ENCODE results near the gene DVL2. TPM values are rescaled to one million over a fixed set of nuclear protein-coding genes. Genes with fewer than 3 reads are reported as not detected.

DVL2 gene
- total and polyA plus RNA-seq, 9 donors: 31.2 to 43.3 (median 39.5) TPM

DNA sequence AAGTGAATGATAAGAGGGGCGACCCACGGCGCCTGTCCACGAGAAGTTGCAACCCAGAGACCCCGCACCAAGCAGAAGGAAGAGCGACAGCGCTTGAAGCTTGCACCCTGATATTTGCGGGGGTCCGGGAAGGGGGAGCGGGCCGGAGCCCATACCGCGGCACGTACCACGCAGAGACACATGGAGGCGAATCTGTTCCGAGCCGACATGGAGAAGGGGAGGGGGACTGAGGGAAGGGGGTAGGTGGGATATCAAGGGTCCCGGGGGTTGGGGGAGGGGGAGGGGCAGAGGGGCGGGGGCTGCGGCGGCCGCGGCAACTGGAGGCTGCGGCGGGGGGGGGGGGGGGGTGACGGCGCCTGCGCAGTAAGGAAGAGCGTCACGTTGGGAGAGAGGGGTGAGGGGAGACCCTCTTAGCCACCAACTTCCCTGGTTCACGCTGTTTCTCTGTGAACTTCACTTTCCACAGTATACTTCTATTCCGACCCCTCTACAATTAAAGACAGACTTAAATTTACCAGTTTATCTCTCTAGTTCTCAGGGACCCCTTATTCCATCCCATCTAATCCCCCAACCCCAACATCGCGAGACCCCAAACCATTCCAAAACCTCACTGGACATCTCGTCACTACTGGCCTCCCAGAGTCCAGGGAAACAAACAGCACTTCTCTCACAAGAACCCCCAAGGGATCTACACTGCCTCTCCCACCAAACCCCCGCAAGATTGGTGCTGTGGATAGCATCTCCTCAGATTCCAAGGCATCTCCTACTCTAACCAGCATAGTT is 22.6 kb downstream of the DVL2 start:
- WGBS (ENCODE audit: insufficient coverage): 13% methylated on average over 12 of the region's 37 CpGs
- H3K4me1 ChIP-seq (ENCODE audit: control insufficient read depth, insufficient read depth, low read length): peaks cover 58% of the 10 kb centered on the region
- H3K4me3 ChIP-seq (ENCODE audit: low read length): no peak overlapping the region
- no peaks in the 10 kb centered on the region for H3K9me3 ChIP-seq (replicated peaks; ENCODE audit: control insufficient read depth, low read depth, low read length)
- no peak for DNase-seq
- H3K36me3 ChIP-seq (ENCODE audit: control insufficient read depth, insufficient read depth, low read length): no peaks in the 10 kb centered on the region
- no peak overlapping the region for H3K27ac ChIP-seq (ENCODE audit: low read length)
- H3K27me3 ChIP-seq (ENCODE audit: control insufficient read depth, insufficient read depth, low read length): peaks cover 7% of the 10 kb centered on the region

- WGBS (ENCODE audit: insufficient coverage): 64% methylated on average over 6 of the region's 9 CpGs
- Histone ChIP-seq H3K27me3 (ENCODE audit: control insufficient read depth, insufficient read depth, low read length) (peaks cover 7% of the 10 kb centered on the region), H3K4me1 (ENCODE audit: control insufficient read depth, insufficient read depth, low read length) (peaks cover 53% of the 10 kb centered on the region), H3K27ac (ENCODE audit: low read length) (no peak overlapping the region), H3K4me3 (ENCODE audit: low read length) (no peak overlapping the region), H3K36me3 (ENCODE audit: control insufficient read depth, insufficient read depth, low read length) (no peaks in the 10 kb centered on the region), H3K9me3 (replicated peaks; ENCODE audit: control insufficient read depth, low read depth, low read length) (no peaks in the 10 kb centered on the region)
- no peak for DNase-seq
These were observed 25.4 kb downstream of the DVL2 start for GRCh38 chr17:7208754-7209460.

GRCh38 chr17:7208027-7208571 is 26.2 kb downstream of the DVL2 start:
- peaks cover 46% of the 10 kb centered on the region for H3K4me1 ChIP-seq (ENCODE audit: control insufficient read depth, insufficient read depth, low read length)
- peaks cover 7% of the 10 kb centered on the region for H3K36me3 ChIP-seq (ENCODE audit: control insufficient read depth, insufficient read depth, low read length)
- H3K27me3 ChIP-seq (ENCODE audit: control insufficient read depth, insufficient read depth, low read length): peaks cover 7% of the 10 kb centered on the region
- no peak for DNase-seq
- peak overlapping the region; percentile 76 for H3K27ac ChIP-seq (ENCODE audit: low read length)
- no peaks in the 10 kb centered on the region for H3K9me3 ChIP-seq (replicated peaks; ENCODE audit: control insufficient read depth, low read depth, low read length)
- H3K4me3 ChIP-seq (ENCODE audit: low read length): no peak overlapping the region
- 34% methylated on average over 11 of the region's 21 CpGs for WGBS (ENCODE audit: insufficient coverage)

DNA sequence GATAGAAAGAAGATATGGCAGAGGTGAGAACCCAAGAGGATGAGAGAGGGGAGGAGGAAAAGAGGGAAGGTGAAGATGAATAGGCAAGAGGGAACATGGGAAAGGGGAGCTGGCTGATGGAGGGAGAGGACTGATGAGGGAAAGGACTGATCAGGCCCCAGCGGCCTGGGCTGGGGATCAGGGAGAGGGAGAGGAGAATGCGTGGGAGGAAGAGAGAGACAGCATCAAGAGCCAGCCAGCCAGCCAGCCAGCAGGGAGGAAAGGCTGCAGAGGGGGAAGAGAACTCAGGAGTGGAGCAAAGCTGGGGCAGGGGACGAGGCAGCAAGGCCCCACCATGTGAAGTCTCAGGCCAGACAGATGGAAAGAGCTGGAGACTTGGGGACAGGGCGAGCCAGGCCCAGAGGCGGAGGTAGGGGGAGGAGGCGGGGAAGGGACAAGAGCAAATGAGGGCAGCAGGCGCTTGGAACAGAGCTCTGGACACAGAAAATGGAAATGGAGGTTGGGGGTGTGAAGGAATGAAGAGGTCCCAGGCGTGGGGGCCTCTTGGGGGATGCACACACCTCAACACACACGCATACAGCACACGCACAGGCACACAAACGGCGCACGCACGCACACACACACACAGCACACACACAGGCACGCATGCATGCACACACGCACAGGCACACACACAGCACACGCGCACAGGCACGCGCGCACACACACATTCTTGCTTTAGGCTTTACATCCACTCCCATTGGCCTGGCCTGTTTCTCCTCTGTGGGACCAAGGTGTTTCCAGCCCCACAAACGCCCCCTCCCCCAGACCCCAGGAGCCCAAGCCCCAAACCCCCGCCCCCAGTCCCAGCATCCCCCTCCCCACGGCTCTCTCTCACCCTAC is 27.0 kb downstream of the DVL2 start:
- peak; percentile 82 for DNase-seq
- H3K27me3 ChIP-seq (ENCODE audit: control insufficient read depth, insufficient read depth, low read length): peaks cover 5% of the 10 kb centered on the region
- H3K4me3 ChIP-seq (ENCODE audit: low read length): no peak overlapping the region
- peaks cover 14% of the 10 kb centered on the region for H3K36me3 ChIP-seq (ENCODE audit: control insufficient read depth, insufficient read depth, low read length)
- WGBS (ENCODE audit: insufficient coverage): 41% methylated on average over 15 of the region's 24 CpGs
- H3K27ac ChIP-seq (ENCODE audit: low read length): peak overlapping the region; percentile 76
- H3K9me3 ChIP-seq (replicated peaks; ENCODE audit: control insufficient read depth, low read depth, low read length): no peaks in the 10 kb centered on the region
- peaks cover 46% of the 10 kb centered on the region for H3K4me1 ChIP-seq (ENCODE audit: control insufficient read depth, insufficient read depth, low read length)

DNA sequence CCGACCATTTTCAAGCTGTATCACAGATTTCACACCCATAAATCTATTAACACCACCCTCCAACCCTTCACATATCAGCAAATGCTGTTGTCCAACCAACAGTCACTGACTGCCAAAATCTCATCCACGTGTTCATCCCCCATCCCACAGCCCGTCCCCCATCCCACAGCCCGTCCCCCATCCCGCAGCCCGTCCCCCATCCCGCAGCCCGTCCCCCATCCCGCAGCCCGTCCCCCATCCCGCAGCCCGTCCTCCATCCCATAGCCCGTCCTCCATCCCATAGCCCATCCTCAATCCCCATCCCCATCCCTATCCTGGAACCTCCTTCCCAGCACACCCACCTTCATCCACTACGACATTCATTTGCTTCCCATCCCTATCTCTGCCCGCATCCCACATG is 28.8 kb downstream of the DVL2 start:
- Histone ChIP-seq H3K9me3 (replicated peaks; ENCODE audit: control insufficient read depth, low read depth, low read length) (no peaks in the 10 kb centered on the region), H3K27me3 (ENCODE audit: control insufficient read depth, insufficient read depth, low read length) (no peaks in the 10 kb centered on the region), H3K4me1 (ENCODE audit: control insufficient read depth, insufficient read depth, low read length) (peaks cover 41% of the 10 kb centered on the region), H3K36me3 (ENCODE audit: control insufficient read depth, insufficient read depth, low read length) (peaks cover 18% of the 10 kb centered on the region), H3K27ac (ENCODE audit: low read length) (peak overlapping the region; percentile 89), H3K4me3 (ENCODE audit: low read length) (peak overlapping the region; percentile 60)
- no peak for DNase-seq
- 18% methylated on average over 15 of the region's 15 CpGs for WGBS (ENCODE audit: insufficient coverage)

GRCh38 chr17:7204828-7205461 is 29.4 kb downstream of the DVL2 start:
- H3K9me3 ChIP-seq (replicated peaks; ENCODE audit: control insufficient read depth, low read depth, low read length): no peaks in the 10 kb centered on the region
- H3K4me3 ChIP-seq (ENCODE audit: low read length): peak overlapping the region; percentile 60
- under 1% methylated on average over 28 of the region's 34 CpGs for WGBS (ENCODE audit: insufficient coverage)
- H3K4me1 ChIP-seq (ENCODE audit: control insufficient read depth, insufficient read depth, low read length): peaks cover 41% of the 10 kb centered on the region
- peak overlapping the region; percentile 89 for H3K27ac ChIP-seq (ENCODE audit: low read length)
- DNase-seq: peak; percentile 96
- H3K36me3 ChIP-seq (ENCODE audit: control insufficient read depth, insufficient read depth, low read length): peaks cover 18% of the 10 kb centered on the region
- H3K27me3 ChIP-seq (ENCODE audit: control insufficient read depth, insufficient read depth, low read length): no peaks in the 10 kb centered on the region

DNA sequence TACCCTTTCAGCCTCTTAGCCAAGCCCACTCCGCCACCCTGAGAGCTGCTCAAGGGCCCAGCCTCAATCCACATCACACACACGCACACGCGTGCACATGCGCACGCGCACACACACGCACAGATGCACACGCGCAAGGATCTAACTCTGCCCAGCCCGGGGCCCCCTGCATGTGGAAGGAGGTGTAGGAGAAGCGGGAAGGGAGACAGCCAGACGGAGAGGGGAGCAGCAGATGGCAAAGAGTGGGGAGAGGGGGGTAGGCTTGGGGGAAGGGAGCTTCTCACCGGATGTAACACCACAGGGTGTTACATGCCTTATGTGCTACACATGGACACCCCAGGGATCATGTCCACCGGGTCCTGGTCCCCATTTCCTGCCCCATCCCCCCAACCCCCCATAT is 30.0 kb downstream of the DVL2 start:
- no peaks in the 10 kb centered on the region for H3K9me3 ChIP-seq (replicated peaks; ENCODE audit: control insufficient read depth, low read depth, low read length)
- H3K4me1 ChIP-seq (ENCODE audit: control insufficient read depth, insufficient read depth, low read length): peaks cover 41% of the 10 kb centered on the region
- no peaks in the 10 kb centered on the region for H3K27me3 ChIP-seq (ENCODE audit: control insufficient read depth, insufficient read depth, low read length)
- peak overlapping the region; percentile 60 for H3K4me3 ChIP-seq (ENCODE audit: low read length)
- peak overlapping the region; percentile 89 for H3K27ac ChIP-seq (ENCODE audit: low read length)
- H3K36me3 ChIP-seq (ENCODE audit: control insufficient read depth, insufficient read depth, low read length): peaks cover 18% of the 10 kb centered on the region
- peak; percentile 46 for DNase-seq
- 35% methylated on average over 3 of the region's 15 CpGs for WGBS (ENCODE audit: insufficient coverage)

DNA sequence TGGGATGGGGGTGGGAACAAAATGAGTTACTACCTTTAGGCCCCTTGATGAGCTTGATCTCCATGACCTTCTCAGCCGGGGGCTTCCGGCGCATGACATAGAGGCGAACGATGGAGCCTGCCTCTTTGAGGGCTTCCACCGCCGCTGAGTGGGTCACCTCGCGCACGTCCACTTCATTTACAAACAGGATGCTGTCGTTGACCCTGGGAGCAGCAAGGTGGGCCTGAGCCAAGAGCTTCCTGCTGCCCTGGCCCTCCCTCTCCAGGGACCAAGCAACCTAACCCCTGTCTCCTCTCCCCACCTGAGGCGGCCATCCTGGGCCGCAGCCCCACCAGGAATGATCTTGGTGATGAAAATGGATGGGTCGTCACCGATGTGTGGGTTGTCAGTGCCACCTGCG is 30.9 kb downstream of the DVL2 start:
- no peak for DNase-seq
- no peak overlapping the region for H3K4me3 ChIP-seq (ENCODE audit: low read length)
- H3K27me3 ChIP-seq (ENCODE audit: control insufficient read depth, insufficient read depth, low read length): no peaks in the 10 kb centered on the region
- H3K9me3 ChIP-seq (replicated peaks; ENCODE audit: control insufficient read depth, low read depth, low read length): no peaks in the 10 kb centered on the region
- 93% methylated on average over 13 of the region's 16 CpGs for WGBS (ENCODE audit: insufficient coverage)
- no peak overlapping the region for H3K27ac ChIP-seq (ENCODE audit: low read length)
- peaks cover 18% of the 10 kb centered on the region for H3K36me3 ChIP-seq (ENCODE audit: control insufficient read depth, insufficient read depth, low read length)
- H3K4me1 ChIP-seq (ENCODE audit: control insufficient read depth, insufficient read depth, low read length): peaks cover 36% of the 10 kb centered on the region

GRCh38 chr17:7196651-7197401 is 37.5 kb downstream of the DVL2 start:
- 88% methylated on average over 18 of the region's 22 CpGs for WGBS (ENCODE audit: insufficient coverage)
- no peak for DNase-seq
- H3K27me3 ChIP-seq (ENCODE audit: control insufficient read depth, insufficient read depth, low read length): no peaks in the 10 kb centered on the region
- no peak overlapping the region for H3K27ac ChIP-seq (ENCODE audit: low read length)
- no peaks in the 10 kb centered on the region for H3K4me1 ChIP-seq (ENCODE audit: control insufficient read depth, insufficient read depth, low read length)
- no peak overlapping the region for H3K4me3 ChIP-seq (ENCODE audit: low read length)
- peaks cover 51% of the 10 kb centered on the region for H3K36me3 ChIP-seq (ENCODE audit: control insufficient read depth, insufficient read depth, low read length)
- no peaks in the 10 kb centered on the region for H3K9me3 ChIP-seq (replicated peaks; ENCODE audit: control insufficient read depth, low read depth, low read length)

Measured in muscle of leg (tissue), 11 donors.